LoVo (cell line): ENCODE measurements around the gene POLN.
A peak's percentile ranks its signal among the peaks of the same experiment; 100 is the strongest.

Experiments
- DNase-seq: peaks from one replicate; pipeline ENCODE4 v3.0.0-alpha.2; 2016; ENCODE audit warnings: low spot score

POLN gene

GRCh38 chr4:2058264-2059045 lies 183.5 kb downstream of the POLN start:
- DNase-seq, result peak; percentile 10

GRCh38 chr4:2057382-2058065 lies 184.4 kb downstream of the POLN start:
- no peak for DNase-seq

- no peak for DNase-seq
Observed at GRCh38 chr4:2054217-2054616, 187.7 kb downstream of the POLN start.

- no peak for DNase-seq
Observed at GRCh38 chr4:2051086-2051485, 190.8 kb downstream of the POLN start.

- DNase-seq, result no peak
Observed at GRCh38 chr4:2049811-2050210, 192.1 kb downstream of the POLN start.

- no peak for DNase-seq
Observed at GRCh38 chr4:2049381-2049780, 192.5 kb downstream of the POLN start.

GRCh38 chr4:2048831-2049230 lies 193.1 kb downstream of the POLN start:
- no peak for DNase-seq

GRCh38 chr4:2047781-2048581 lies 193.9 kb downstream of the POLN start:
- no peak for DNase-seq

- DNase-seq, result no peak
Observed at GRCh38 chr4:2047031-2047660, 194.8 kb downstream of the POLN start.

- no peak for DNase-seq
Observed at GRCh38 chr4:2046031-2046961, 195.6 kb downstream of the POLN start.

GRCh38 chr4:2045518-2045951 lies 196.4 kb downstream of the POLN start:
- DNase-seq, result no peak

- DNase-seq, result no peak
Observed at GRCh38 chr4:2044542-2045517, 197.1 kb downstream of the POLN start.

GRCh38 chr4:2044119-2044485 lies 197.8 kb downstream of the POLN start:
- no peak for DNase-seq

- DNase-seq, result no peak
Observed at GRCh38 chr4:2043396-2044118, 198.4 kb downstream of the POLN start.

- DNase-seq, result no peak
Observed at GRCh38 chr4:2042947-2043395, 198.9 kb downstream of the POLN start.

GRCh38 chr4:2042204-2042946 lies 199.5 kb downstream of the POLN start:
- peak; percentile 20 for DNase-seq

- DNase-seq, result peak; percentile 86
Observed at GRCh38 chr4:2041239-2042130, 200.4 kb downstream of the POLN start.
